GM18907 (cell line): ENCODE measurements around the gene CST2.
"Not testable (repeated sequence)": the region's sequence is repeated elsewhere in the genome, so short reads cannot be mapped to it uniquely, and the experiment has no call there.

ENCODE experiments used
- ATAC-seq: cut with Tn5 transposase; IDR thresholded peaks from one replicate; pipeline ENCODE4 v1.9.1; 2021; ENCODE audit warnings: mild to moderate bottlenecking, moderate library complexity; ENCODE audit not compliant: unreplicated experiment

Gene CST2

DNA sequence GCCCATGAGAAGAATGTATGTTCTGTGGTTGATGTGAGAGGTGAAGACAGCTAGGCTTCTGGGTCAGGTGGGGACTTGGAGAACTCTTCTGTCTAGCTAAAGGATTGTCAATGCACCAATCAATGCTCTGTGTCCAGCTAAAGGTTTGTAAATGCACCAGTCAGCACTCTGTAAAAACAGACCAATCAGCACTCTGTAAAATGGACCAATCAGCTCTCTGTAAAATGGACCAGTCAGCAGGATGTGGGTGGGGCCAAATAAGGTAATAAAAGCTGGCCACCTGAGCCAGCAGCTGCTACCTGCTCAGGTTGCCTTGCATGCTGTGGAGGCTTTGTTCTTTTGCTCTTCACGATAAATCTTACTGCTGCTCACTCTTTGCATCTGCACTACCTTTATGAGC lies 15.0 kb downstream of the CST2 start:
- not testable (repeated sequence) for ATAC-seq

DNA sequence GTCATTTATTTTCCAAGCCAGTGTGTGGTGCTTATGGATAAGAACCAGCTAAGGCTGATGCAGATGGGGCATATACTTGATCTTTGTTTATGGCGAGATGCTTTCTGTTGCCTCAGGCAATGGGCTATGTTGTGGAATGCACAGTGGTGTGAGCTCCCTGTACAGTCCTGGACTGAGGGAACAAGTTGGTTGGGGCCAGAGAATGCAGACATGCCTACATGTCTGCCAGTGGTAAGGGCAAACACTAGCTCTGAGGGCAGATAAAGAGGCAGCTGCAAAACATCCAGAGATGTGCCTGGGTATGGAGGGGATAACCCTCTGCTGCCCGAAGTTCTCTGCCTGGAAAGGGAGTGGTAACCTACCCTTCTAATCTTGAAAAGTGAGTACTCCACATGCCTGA lies 16.2 kb downstream of the CST2 start:
- not testable (repeated sequence) for ATAC-seq

DNA sequence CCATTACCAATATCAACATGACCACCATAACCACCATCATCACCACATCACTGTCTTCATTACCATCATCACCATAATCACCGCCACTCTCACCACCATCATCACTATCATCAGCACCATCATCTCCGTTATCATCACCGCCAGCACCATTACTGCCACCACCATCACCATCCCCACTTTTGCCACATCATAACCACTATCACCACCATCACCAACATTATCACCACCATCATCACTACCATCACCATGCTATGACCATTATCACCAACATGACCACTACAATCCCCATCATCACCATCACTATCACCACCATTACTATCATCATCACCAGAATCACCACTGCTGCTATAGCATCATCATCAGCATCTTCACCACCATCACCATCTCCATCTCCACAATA lies 25.7 kb downstream of the CST2 start:
- ATAC-seq: no peak

DNA sequence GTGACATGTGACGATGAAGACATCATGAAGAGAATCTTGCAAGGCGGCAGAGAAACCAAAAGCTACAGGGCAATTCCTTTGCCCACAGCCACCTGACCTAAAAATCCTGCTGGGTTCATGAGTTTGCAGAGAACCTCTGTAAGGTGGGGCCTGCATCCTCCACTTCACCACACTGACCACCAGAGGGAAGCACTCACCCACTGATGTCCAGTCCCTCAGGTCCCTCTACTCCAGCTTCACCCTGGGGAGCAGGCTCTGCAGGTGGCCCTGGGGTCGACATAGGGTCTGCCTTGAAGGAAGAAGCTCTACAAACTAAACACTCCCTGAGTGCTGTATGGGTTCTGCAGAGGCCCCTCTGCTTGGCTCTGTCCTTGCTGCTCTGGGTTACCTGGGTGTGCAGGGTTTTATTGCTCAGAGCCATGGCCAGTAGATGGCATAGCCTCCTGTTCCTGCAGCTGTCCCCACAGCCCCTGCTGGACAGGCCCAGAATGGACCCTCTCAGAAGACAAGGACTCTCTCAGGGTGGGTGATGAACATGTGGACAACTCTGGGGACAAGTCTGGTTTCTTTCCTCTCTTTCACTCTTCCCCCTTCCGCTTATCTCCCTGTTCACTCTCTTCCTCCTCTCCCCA lies 27.2 kb downstream of the CST2 start:
- ATAC-seq: peak; percentile 85

DNA sequence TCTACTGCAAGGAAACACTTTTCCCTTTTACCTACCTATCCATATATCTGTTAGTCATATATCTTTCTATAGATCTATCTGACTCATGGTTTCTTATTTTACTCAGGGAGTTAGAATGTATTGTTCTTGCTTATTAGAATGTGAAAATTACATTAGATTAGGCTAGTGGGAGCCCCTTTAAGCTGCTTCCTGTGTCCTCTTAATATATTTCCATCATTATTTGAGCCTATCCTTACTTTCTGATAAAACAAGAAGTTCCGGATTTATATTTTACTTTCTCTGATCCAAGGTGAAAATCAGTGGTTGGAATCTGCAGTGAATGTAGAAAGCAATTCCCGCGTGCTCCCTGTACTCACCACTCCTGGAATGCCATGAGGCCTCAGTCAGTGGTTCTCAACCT lies 31.0 kb downstream of the CST2 start:
- no peak for ATAC-seq

DNA sequence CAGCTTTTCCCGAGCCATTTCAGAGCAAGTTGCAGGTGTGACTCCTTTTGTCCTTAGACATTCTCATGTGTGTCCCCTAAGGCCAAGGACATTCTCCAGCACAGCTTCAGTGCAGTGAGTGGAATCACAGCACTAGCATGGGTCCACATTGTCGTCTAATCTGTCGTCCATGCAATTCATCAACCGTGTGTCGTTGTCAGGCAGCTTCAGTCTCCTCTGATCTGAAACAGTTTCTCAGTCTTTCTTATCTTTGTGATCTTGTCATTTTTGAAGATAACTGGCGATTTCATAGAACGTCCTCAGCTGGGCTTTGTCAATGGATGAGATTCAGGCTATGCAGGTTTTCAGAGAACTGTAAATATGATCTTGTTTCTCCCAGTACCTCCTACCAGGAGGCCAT lies 31.7 kb downstream of the CST2 start:
- ATAC-seq: no peak

DNA sequence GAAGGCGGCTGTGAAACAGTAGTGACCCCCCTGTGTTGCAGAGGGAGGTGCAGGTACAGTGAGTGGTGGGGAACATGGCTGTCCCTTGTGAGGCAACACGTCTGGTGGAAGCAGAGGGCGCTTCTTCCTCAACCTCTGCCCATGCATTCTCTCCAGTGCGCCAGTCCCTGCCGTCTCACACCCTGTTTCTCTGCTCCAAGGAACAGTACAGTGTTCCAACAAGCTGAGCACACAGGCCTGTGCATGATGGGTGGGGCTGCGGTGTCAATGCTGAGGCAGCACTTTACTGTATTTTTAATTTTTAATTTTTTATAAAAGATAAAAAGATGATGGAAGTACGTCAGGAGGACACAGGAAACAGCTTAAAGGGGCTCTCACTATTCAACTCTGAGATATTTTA lies 32.5 kb downstream of the CST2 start:
- no peak for ATAC-seq

DNA sequence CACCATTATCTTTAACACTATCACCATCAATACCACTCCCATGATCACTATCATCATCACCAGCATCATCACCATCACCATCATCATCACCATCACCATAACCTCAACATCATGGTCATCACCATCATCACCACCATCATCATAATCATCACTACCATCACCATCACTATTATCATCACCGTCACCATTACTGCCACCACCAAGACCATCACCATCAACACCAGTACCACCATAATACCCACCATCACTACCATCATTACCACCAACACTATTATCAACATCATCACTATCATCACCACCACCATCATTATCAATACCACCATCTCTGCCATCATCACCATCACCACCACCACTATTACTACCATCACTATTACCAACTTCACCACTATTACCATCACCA lies 43.1 kb downstream of the CST2 start:
- no peak for ATAC-seq

DNA sequence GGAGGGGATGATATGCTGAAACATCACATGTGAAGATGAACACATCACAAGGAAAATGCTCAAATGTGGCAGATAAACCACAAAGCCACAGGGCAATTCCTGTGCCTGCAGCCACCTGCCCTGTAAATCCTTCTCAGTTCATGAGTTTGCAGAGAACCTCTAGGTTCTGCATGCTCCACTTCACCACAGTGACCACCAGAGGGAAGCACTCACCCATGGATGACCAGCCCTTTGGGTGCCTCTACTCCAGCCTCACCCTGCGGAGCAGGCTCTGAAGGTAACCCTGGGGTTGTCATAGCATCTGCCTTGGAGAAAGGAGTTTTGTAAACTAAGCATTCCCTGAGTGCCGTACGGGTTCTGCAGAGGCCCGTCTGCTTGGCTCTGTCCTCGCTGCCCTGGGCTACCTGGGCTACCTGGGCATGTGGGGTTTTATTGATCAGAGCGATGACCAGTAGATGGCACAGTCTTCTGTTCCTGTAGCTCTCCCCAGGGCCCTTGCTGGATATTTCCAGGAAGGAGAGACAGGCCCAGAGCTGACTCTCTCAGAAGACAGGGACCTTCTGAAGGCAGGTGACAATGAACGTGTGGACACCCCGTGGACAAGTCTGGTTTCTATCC lies 44.1 kb downstream of the CST2 start:
- ATAC-seq: peak; percentile 57

DNA sequence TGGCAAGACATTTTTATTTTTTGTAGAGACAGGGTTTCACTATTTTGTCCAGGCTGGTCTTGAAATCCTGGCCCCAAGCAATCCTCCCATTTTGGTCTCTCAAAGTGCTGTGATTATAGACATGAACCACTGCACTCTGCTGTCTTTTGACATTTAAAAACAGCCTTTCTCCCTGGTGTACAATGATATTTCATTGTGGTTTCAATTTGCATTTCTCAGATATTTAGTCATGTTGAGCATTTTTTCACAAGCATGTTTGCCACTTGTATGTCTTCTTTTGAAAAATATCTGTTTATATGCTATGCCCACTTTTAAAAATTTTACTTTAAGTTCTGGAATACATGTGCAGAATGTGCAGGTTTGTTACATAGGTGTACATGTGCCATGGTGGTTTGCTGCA lies 47.9 kb downstream of the CST2 start:
- not testable (repeated sequence) for ATAC-seq

DNA sequence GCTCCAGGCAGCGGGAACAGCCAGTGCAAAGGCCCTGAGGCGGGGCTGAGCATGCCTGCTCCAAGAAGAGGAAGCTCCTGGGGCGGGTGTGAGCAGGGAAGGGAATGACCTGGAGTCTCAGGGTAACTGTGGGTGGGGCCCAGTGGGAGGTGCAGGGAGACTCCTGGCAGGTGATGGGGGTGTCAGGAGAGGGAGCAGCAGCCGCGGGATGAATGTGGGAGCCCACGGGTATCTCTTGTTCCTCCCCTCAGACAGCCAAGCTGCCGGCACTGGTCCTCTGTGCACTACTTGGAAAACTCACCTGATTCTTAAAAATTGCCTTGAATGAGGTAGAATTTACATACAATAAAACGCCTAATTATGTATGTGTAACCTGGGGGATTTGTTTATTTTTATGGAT lies 49.1 kb downstream of the CST2 start:
- ATAC-seq: not testable (repeated sequence)

DNA sequence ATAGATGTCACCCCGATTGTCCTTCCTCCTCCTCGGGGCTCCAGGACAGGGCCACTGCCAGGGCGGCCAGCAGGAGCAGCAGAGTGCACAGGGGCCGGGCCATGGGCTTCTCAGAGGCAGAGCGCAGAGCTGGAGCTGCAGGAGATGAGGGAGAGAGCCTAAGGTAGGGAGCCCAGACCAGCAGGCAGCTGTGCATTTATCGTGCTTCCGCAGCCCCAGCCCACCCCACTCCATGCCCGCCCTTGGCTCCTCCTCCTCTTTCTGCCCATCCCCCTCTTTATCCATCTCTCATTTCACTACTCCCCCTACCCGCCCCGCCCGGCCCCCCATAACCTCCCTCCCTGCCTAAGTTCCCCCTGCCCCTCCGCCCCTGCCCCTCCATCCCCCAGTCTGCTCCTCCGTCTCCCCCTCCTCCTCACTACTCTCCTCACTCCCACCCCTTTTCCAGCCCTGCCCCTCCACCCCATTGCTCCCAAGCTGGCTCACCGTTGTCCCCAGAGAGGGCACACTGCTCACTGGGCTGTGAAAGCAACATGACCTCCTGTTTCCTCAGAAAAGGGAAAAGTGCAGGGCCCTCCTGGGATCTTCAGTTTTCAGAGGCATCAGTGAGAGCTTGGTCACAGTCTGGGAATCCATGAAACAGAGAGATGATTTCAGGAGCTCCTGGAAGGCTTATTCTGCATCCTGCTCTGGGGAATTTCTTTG lies 50.3 kb downstream of the CST2 start:
- no peak for ATAC-seq

DNA sequence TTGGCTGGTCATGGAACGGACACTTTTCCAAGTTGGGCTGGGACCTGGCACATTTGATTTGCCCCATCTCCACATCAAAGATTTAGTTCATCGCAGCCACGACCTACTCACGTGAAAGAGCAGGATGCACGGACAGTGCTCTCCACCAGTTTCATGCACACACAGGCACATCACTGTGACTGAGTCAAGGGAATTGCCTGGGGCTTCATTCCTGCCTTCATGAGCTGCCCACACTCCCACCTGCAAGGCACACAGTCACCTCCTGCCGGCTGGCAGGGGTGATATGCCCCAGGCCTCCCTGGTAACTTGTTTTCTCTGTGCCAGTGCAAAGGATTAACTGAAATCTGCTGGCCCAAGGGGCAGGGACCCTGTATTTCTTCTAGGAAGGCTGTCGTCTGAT lies 52.4 kb downstream of the CST2 start:
- ATAC-seq: no peak
